ENCODE results near the gene TNFAIP8.
A peak's percentile ranks its signal among the peaks of the same experiment; 100 is the strongest.

DNA sequence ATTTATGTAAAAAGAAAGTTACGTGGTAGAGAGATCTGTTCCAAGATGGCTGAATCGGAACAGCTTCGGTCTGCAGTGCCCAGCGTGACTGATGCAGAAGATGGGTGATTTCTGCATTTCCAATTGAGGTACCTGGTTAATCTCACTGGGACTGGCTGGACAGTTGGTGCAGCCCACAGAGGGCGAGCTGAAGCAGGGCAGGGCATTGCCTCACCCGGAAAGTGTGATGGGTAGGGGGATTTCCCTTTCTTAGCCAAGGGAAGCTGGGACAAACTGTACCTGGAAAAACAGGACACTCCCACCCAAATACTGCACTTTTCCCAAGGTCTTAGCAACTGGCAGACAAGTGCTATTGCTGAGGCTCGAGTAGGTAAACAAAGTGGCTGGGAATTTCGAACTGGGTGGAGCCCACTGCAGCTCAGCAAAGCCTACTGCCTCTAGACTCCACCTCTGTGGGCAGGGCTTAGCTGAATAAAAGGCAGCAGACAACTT, 83.4 kb downstream of the TNFAIP8 start:
- TF ChIP-seq YY1 (IDR thresholded peaks at IDR 0.05; ENCODE audit: borderline replicate concordance in 1 of 3, control insufficient read depth in 1 of 3, extremely low read depth in 1 of 3, insufficient read depth in 3 of 3, insufficient read length in 1 of 3, insufficient replicate concordance in 2 of 3, low read depth in 1 of 3, low read length in 2 of 3) (peak in 2 of 3 experiments; percentile 47 to 80), ZNF431 (CRISPR knock-in tag; IDR thresholded peaks at IDR 0.05) (no peak)
